H7 (cell line): ENCODE data around the gene ASIC4. TPM values are rescaled to one million over a fixed set of nuclear protein-coding genes. Genes with fewer than 3 reads are reported as not detected.

Experiments used
- DNase-seq: peaks from one replicate; pipeline ENCODE4 v3.0.0; 2012
- H3K27me3 ChIP-seq: 2 replicates; pipeline ENCODE4 v1.6.0; 2011; ENCODE audit warnings: mild to moderate bottlenecking, low read length; ENCODE audit not compliant: control insufficient read depth, insufficient read depth
- H3K36me3 ChIP-seq: replicated peaks from 2 replicates; pipeline ENCODE4 v1.5.1; 2011; ENCODE audit warnings: low read length; ENCODE audit not compliant: control insufficient read depth, insufficient read depth
- H3K4me3 ChIP-seq: 2 replicates; pipeline ENCODE4 v1.5.1; 2011; ENCODE audit warnings: low read depth, mild to moderate bottlenecking, control low read depth, low read length, moderate library complexity; ENCODE audit not compliant: insufficient read depth
- total RNA-seq: library from RNA; depleted of rRNA; stranded (reverse); fragments of >200 nt; shearing (Covaris generic); gene quantifications from 2 replicates; pipeline ENCODE4 v1.2.3, GENCODE V29; 2014

Gene ASIC4
- total RNA-seq, 1 experiment from 2014 or later, result 0.07 TPM

- Histone ChIP-seq H3K4me3 (no peak overlapping the region), H3K27me3 (peaks cover 16% of the 10 kb centered on the region), H3K36me3 (no peaks in the 10 kb centered on the region)
- DNase-seq, result no peak
These were observed 10.5 kb downstream of the ASIC4 start for GRCh38 chr2:219524817-219525216.

GRCh38 chr2:219525533-219526232 is 11.4 kb downstream of the ASIC4 start:
- Histone ChIP-seq H3K4me3 (no peak overlapping the region), H3K27me3 (peaks cover 16% of the 10 kb centered on the region), H3K36me3 (no peaks in the 10 kb centered on the region)
- DNase-seq, result peak; percentile 64

GRCh38 chr2:219526320-219527075 is 12.2 kb downstream of the ASIC4 start:
- DNase-seq, result no peak
- no peak overlapping the region for H3K4me3 ChIP-seq
- H3K27me3 ChIP-seq, result peaks cover 16% of the 10 kb centered on the region
- no peaks in the 10 kb centered on the region for H3K36me3 ChIP-seq

- peaks cover 16% of the 10 kb centered on the region for H3K27me3 ChIP-seq
- no peaks in the 10 kb centered on the region for H3K36me3 ChIP-seq
- no peak overlapping the region for H3K4me3 ChIP-seq
- DNase-seq, result no peak
These were observed 12.8 kb downstream of the ASIC4 start for GRCh38 chr2:219527076-219527394.

- Histone ChIP-seq H3K27me3 (peaks cover 16% of the 10 kb centered on the region), H3K36me3 (no peaks in the 10 kb centered on the region), H3K4me3 (no peak overlapping the region)
- DNase-seq, result no peak
These were observed 13.2 kb downstream of the ASIC4 start for GRCh38 chr2:219527472-219527871.

- H3K4me3 ChIP-seq, result peak overlapping the region; percentile 29
- peaks cover 16% of the 10 kb centered on the region for H3K27me3 ChIP-seq
- H3K36me3 ChIP-seq, result no peaks in the 10 kb centered on the region
- DNase-seq, result peak; percentile 97
These were observed 16.0 kb downstream of the ASIC4 start for GRCh38 chr2:219530048-219530963.

GRCh38 chr2:219531639-219532377 is 17.5 kb downstream of the ASIC4 start:
- DNase-seq, result no peak
- no peak overlapping the region for H3K4me3 ChIP-seq
- no peaks in the 10 kb centered on the region for H3K36me3 ChIP-seq
- H3K27me3 ChIP-seq, result peaks cover 14% of the 10 kb centered on the region

GRCh38 chr2:219532378-219532649 is 18.0 kb downstream of the ASIC4 start:
- Histone ChIP-seq H3K27me3 (peaks cover 13% of the 10 kb centered on the region), H3K36me3 (no peaks in the 10 kb centered on the region), H3K4me3 (no peak overlapping the region)
- no peak for DNase-seq

GRCh38 chr2:219533930-219534661 is 19.8 kb downstream of the ASIC4 start:
- Histone ChIP-seq H3K4me3 (no peak overlapping the region), H3K36me3 (no peaks in the 10 kb centered on the region; the same call in 1 of the 2 replicates), H3K27me3 (peaks cover 8% of the 10 kb centered on the region)
- peak; percentile 85 for DNase-seq

GRCh38 chr2:219536425-219536824 is 22.1 kb downstream of the ASIC4 start:
- DNase-seq, result no peak
- Histone ChIP-seq H3K4me3 (no peak overlapping the region), H3K36me3 (peaks cover 10% of the 10 kb centered on the region), H3K27me3 (no peaks in the 10 kb centered on the region)

GRCh38 chr2:219536967-219537366 is 22.7 kb downstream of the ASIC4 start:
- H3K27me3 ChIP-seq, result no peaks in the 10 kb centered on the region

GRCh38 chr2:219537657-219538488 is 23.6 kb downstream of the ASIC4 start:
- H3K27me3 ChIP-seq, result no peaks in the 10 kb centered on the region
- H3K4me3 ChIP-seq, result no peak overlapping the region
- peak; percentile 86 for DNase-seq
- H3K36me3 ChIP-seq, result peaks cover 10% of the 10 kb centered on the region

More at GRCh38 chr2:219536967-219537366, 22.7 kb downstream of the ASIC4 start:
- DNase-seq, result no peak
- Histone ChIP-seq H3K36me3 (peaks cover 10% of the 10 kb centered on the region), H3K4me3 (no peak overlapping the region)

GRCh38 chr2:219538504-219538951 is 24.2 kb downstream of the ASIC4 start:
- peaks cover 10% of the 10 kb centered on the region for H3K36me3 ChIP-seq
- no peak for DNase-seq
- H3K27me3 ChIP-seq, result no peaks in the 10 kb centered on the region
- no peak overlapping the region for H3K4me3 ChIP-seq
